SKM-1 treated with dmso at 0.1 percent for 144 hours (cell line): ENCODE measurements around the gene RBP7.
"Not testable (repeated sequence)": the region's sequence is repeated elsewhere in the genome, so short reads cannot be mapped to it uniquely, and the experiment has no call there.

Experiments used
- DNase-seq: peaks from one replicate; lab custom pipeline; 2025; ENCODE audit not compliant: unreplicated experiment; lab: John Stamatoyannopoulos, UW

RBP7 gene

DNA sequence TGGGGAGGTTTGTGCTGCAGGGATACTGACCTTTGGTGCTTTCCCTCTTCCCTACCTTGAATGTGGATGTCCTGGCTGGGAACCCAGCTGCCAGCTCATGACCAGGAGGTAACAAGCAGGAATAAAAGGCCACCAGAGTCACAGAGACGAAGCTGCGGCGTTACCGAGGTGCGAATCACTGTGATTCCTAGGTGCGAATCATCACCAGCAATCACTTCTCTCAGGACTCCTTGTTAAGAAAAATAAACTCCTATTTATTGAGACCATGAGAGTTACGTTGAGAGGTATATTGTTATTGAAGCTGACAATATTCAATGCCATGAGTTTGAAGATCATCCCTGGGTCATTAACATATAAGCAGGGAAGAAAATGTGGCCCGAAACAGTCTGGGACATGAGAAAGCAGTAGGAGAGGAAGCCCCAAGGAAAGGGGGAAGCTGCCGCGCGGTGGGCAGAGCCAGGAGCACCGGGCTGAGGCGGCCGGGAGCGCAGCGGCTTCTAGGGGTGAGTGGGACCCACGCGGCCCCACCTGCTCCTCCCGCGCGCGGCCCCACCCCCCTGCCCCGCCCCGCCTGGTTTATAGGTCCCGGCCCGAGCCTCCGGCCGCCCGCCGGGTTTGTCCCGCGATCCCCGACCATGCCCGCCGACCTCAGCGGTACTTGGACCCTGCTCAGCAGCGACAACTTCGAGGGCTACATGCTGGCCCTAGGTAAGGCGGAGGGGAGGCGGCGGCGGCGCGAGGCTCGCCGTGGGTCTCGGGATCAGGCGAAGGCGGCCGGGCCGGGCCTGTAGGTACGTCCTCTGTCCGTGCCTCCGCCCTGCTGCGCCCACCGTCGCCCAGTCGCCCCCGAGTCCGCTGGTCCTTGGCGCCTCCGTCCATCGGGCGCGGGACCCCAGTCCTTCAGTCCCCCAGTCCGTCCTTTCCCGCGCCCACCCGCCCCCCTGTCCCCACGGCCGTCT lies at the start of gene RBP7:
Gene RBP7, plus strand, starts transcription at position 605 of the 959 bp plus-strand sequence. Its CDS starts 31 bp downstream, at position 636.
- DNase-seq = peak; percentile 36

DNA sequence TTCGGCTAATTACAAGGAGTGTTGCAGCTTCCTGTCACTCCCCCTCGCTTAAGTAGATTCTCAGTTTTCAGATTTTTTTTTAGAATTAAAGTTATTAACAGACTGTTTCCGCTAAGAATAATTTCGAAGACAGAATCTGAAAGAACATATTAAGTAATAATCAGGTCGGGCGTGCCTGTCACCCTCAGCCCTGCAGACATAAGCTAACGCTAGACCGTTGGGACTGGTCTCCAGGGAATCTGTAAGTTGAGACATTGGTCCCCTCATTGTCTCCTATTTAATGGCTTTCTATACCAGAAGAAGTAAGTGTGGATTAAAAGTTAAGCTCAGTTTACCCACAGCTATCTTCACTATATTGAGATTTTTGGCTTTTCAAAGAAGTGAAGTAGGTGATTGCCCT lies 39.3 kb upstream of the RBP7 start:
- DNase-seq = no peak

DNA sequence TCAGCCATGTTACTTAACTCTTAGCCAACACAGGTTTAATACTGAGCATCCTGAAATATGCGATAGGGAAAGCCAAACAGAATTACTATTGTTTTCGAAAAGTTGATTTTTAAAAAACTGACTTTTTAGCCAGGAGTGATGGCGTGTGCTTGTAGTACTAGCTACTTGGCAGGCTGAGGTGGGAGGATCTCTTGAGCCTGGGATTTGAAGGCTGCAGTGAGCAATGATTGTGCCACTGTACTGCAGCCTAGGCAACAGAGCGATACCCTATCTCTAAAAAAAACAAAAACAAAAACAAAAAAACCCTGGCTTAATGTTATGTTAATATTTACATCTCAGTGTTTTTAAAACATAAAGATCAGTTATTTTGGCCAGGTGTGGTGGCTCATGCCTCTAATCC lies 37.0 kb upstream of the RBP7 start:
- DNase-seq = no peak

DNA sequence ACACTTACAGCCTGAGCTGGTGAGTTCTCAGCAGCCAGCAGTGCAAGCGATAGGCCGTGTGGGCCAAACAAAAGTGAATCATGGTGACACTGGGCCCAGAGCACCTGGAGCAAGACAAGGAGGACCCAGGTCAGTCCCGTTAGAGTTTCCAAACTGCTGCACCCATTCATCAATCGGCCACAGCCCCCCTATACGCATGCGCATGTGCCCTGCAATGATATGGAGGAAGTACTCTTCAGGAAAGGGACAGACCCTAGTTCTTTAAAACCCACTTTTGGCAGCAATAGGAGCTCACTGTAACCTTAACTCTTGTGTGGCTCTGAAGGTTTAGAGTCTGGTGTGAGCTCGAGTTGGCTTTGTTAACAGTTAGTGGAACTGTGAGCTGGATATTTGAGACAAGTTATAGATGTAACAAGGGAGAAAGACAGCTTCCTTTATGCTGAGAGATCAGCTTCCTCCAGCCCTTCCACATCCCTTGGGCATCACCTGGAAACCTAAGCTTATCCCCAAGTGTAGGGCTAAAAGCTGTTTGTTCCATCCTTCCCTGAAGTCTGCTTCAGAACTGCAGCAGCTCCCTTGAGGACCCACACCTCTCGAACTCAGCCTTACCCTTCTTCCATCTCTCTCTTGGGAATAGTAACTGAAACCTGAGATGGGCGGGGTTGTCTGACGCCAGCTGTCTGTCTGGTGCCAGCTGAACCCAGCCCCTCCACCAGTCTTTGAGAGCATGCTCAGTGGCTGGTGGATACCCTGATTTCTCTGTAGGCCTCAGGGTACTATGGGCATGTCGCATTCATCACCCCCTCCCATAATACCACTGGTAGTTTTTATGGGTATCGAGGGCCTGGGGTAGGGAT lies 36.1 kb upstream of the RBP7 start:
- no peak for DNase-seq

DNA sequence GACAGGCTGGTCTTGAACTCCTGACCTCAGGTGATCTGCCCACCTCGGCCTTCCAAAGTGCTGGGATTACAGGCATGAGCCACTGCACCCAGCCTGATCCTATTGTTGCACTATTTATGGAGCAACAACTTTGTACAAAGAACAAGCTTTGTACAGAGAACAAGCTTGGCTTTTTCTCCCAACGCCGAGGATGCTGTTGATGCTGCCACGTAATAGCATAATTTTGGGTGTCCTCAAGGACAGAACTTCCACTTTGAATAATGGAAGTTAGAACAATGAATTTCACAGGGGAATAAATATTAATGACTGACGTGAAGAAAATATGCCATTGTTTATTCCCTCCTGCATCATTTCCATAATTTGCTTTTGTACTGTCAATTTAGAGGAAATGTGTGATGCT lies 12.8 kb upstream of the RBP7 start:
- DNase-seq = no peak

DNA sequence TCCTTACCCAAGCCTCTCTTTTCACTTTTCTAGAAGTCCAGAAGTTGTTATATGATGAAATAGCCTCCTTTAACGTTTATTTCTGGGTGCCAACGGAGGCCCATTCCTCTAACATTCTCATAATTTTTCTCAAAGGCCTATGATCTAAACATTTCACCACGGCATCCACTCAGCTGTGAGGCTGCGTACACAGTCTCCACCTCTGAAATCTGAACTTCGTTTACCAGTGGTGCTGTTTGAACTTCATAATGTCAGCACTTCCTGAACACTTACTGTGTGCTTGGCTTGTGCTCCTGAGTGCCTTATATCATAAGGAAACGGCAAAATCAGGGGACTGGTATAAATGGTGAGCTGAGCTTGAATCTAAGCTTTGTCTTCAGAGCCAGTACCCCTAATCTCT lies 12.0 kb upstream of the RBP7 start:
- DNase-seq = no peak

DNA sequence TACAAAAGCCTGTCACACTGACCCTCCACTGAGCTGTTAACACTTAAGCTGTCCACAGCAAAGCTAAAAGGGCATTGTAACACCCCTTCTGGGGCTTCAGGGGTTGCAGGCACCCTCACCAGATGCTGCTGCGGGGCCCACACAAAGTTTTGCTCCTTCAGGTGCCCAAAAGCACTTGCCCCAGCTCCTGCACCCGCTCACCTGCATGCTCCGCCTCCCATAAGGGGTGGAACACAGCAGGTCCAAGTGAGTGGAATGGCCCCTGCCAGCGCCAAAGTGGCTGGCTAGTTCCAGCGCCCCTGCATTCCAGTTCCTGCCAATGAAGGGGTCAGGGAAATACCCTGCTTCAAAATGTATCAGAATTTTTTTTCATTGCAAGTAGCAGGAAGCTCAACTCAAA lies 7.3 kb upstream of the RBP7 start:
- DNase-seq = no peak

DNA sequence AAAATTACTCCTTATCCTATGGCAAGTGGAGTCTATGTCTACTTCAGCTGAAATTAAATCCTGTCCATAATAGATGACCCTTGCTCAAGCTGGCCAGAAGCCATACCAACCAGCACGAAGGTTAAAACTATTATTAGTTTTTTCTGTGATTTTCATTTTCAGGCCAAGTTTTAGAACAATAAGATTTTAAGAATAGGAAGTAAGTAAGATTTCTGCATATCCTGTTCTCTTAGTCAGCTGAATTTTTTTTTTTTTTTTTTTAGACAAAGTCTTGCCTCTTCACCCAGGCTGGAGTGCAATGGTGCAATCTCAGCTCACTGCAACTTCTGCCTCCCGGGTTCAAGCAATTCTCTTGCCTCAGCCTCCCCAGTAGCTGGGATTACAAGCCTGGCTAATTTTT lies 6.1 kb upstream of the RBP7 start:
- peak; percentile 35 for DNase-seq

DNA sequence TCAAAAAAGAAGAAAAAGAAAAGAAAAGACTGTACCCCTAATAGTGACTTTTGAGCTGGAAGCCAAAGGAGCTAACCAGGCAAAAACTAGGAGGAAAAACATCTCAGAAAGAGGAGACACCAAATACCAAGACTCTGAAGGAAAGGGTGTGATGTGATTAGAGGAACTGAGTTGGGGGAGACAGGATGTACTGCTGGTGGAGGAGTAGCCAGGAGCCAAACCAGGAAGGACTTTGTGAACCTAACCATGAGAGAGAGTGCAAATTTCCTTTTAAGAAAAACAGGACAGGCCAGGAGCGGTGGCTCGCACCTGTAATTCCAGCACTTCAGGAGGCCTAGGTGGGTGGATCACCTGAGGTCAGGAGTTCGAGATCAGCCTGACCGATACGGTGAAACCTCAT lies 4.1 kb upstream of the RBP7 start:
- DNase-seq = no peak

DNA sequence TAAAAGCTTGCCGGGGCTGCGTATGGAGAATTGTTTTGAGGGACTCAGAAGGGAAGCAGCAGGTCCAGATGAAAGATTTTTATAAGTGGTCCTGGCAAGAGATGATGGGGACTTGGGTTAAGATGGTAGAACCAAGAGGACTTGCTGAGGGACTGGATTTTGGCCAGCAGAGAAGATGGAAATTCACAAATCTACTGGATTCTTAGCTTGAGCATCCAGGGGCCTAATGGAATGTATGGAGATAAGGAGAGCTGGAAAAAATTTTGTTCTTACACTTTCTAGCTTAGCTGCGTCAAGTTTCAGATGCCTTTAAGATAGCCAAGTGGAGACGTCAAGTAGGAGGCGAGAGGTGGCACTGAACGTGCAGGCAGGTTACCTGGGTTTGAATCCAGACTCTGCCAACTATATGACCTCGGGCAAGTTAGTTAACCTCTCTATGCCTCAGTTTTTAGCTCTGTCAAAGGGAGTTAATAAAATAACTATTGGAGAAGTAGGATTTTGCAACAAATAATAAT lies 3.4 kb upstream of the RBP7 start:
- no peak for DNase-seq

DNA sequence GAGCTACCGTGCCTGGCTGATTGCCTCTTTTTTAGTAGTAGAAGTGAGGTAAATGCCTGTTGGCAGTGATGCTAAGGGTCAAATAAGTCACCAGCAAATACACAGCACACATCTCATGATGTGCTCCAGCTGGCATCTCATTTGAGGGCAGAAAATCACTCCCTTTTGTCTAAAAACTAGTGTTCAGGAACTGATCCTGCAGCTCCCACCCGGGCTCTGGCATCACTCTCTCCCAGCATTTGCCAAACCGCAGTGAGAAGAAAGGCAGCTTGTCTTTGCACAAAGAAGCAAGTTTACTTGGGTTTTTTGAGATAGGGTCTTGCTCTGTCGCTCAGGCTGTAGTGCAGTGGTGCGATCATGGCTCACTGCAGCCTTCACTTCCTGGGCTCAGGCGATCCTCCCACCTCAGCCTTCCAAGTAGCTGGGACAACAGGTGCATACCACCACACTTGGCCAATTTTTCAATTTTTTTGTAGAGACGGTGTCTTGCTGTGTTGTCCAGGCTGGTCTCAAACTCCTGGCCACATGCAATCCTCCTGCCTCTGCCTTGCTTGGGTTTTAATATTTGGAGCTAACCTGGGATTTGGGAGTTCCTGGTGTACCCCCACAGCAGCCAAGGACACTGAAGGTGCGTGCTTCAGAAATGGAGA lies 4.1 kb downstream of the RBP7 start:
- DNase-seq = no peak

DNA sequence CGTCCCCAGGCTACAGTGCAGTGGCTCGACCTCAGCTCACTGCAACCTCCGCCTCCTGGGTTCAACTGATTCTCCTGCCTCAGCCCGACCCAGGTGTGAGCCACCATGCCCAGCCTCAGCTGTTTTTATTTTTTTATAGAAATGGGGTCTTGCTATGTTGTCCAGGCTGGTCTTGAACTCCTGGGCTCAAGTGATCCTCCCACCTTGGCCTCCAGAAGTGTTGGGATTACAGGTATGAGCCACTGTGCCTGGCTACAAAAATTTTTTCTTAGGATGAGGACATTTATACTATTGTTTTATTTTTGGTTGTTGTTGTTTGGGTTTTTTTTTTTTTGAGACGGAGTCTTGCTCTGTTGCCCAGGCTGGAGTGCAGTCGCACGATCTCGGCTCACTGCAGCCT lies 8.2 kb downstream of the RBP7 start:
- not testable (repeated sequence) for DNase-seq

DNA sequence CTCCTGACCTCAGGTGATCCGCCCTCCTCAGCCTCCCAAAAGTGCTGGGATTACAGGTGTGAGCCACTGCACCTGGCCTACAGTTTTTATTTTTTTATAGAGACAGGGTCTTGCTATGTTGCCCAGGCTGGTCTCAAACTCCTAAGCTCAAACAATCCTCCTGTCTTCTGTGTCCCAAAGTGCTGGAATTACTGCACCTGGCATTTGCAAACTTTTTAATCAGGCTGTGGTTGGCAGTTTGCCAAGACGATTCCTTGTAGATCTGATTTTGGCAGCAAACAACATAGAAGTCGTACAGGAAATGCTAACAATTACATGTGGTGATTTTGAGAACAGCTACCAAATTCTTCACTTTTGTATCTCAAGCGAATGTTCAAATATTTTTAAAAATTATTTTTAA lies 10.1 kb downstream of the RBP7 start:
- no peak for DNase-seq

DNA sequence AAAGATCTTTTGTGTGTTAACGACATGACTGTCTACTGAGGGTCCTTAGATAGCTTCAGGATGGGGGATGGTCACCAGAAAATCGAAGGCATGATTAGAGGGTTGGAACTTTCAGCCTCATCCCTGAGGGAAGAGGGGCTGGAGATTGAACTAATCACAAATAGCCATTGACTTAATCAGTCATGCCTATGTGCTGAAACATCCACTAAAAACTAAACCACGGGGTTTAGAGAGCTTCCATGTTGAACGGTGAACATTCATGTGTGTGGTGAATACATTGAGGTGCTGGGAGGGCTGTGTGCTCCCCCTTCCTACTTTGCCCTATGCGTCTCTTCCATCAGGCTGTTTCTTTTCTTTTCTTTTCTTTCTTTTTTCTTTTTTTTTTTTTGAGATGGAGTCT lies 17.0 kb downstream of the RBP7 start:
- no peak for DNase-seq

DNA sequence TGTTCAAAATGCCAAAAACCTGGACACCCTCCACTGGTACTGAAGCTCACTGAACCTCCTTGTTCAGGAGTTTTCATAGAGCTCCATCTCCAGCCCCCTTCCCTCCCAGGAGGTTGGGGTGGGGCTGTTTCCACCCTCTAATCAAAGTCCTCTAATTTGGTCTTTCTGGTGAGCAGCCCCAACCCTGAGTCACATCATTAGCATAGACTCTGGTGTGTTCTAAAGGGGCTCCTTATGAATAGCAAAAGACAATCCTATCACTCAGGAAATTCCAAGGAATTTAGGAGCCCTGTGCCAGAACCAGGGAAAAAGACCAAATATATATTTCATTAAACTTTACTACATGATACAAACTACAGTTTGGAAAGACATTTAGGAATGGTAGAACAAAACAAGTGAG lies 22.5 kb downstream of the RBP7 start:
- DNase-seq = no peak

DNA sequence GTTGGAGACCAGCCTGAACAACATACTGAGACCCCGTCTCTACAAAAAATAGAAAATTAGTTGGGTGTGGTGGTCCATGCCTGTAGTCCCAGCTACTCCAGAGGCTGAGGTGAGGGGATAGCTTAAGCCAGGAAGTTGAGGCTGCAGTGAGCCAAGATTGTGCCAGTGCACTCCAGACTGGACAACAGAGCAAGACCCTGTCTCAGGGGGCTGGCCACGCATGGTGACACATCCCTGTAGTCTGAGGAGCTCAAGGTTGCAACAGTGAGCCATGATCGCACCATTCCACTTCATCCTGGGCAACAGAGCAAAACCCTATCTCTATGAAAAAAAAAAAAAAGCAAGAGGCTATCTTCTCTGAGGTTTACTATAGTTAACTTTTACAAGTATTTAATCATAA lies 23.1 kb downstream of the RBP7 start:
- DNase-seq = no peak

DNA sequence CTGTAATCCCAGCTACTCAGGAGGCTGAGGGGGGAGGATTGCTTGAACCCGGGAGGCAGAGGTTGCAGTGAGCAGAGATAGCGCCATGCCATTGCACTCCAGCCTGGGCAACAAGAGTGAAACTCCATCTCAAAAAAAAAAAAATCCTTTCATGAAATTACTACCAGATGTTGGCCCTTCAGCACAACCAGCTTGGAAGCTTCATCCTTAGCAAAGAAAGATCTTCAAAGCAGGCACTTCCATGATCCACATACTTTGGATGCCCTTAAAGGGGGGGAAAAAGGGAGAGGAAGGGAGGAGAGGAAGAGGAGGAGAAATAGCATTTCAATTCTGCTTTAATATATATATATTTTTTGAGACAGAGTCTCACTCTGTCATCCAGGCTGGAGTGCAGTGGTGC lies 23.6 kb downstream of the RBP7 start:
- not testable (repeated sequence) for DNase-seq

DNA sequence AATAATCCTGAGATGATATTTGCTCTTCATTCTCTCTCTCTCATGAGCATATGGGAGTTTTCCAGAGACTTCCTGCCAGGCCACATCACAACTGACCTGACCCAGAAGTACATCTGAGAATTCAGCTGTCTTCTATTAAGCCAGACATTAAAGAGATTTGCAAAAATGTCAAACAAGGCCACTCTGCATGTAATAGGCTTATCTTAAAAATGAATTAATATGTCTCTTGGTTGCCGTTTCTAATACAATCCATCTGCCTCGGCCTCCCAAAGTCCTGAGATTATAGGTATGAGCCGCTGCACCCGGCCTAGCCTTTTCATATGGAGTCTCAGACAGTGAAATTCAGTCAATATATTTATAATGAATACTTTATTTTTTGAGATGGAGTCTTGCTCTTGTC lies 25.0 kb downstream of the RBP7 start:
- not testable (repeated sequence) for DNase-seq

DNA sequence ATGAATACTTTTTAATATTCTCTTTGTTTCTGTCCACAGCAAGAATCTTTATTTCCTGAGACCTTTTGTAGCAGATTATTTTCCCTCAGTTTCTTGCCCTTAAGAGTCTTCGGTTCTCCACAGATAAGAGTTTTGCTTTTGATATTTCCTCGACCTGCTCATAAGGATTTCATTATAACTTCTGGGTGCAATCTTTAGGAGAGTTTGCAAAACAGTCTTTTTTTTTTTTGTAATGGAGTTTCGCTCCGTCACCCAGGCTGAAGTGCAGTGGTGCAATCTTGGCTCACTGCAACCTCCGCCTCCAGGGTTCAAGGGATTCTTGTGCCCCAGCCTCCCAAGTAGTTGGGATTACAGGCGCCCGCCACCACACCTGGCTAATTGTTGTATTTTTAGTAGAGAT lies 25.6 kb downstream of the RBP7 start:
- no peak for DNase-seq

DNA sequence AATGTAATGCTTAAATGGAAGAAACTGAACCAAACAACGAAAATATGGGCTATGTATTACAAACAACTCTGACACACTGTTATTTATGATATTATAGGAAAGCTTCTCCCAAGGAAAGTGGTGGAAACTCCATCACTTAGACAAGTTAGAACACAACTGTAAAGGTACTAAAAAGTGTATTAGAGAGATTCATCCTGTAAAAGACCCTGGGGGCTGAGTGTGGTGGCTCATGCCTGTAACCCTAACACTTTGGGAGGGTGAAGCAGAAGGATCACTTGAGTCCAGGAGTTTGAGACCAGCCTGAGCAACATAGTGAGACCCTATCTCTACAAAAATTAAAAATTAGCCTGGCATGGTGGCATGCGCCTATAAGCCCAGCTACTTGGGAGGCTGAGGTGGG lies 28.3 kb downstream of the RBP7 start:
- DNase-seq = no peak

DNA sequence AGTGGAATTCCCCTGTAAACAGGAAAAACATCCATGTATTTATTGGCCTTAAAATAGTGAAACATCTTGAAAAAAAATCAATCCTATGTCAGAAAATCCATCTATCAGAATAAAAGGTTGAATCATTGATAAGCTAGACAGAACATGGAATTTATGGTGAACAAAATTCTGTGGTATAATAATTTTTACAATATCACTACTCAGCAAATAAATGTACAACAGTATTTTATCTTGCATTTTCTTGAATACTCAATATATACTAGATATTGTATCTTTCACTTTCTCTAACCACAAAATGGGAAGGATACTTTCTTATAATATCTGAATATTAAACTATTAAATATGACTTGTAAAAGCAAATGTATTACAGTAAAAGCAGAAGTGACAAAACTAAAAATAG lies 30.0 kb downstream of the RBP7 start:
- no peak for DNase-seq
